ENCODE results near the gene OCEL1.

DNA sequence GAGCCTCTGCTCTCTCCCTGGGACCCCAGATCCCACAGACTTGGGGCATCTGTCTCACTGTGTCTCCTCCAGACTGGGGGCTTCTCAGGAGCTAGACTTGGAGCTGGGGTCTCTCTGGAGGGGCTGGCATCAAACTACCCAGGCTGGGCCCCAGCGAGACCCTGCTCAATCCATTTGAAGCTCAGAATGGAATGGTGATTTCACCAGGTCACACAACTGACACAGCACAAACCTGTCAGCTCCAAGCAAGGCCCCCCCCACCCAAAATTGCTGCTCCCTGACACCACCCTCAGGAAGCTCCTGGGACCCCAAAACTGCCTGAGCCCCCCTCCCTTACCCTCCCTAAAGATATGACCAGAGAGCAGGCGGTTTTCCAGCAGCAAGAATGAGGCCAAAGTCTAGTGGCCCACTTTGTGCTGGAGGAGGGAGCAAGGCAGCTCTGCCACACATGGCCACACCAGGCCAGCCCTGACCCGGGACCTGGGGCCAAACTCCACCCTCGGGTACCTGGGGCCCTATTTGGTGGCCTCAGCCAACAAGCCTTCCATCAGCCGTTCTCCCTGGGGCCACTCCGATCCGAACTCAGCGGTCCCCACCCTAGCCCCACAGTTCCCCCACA, 17.3 kb downstream of the OCEL1 start:
- TF ChIP-seq, protein P1, sequence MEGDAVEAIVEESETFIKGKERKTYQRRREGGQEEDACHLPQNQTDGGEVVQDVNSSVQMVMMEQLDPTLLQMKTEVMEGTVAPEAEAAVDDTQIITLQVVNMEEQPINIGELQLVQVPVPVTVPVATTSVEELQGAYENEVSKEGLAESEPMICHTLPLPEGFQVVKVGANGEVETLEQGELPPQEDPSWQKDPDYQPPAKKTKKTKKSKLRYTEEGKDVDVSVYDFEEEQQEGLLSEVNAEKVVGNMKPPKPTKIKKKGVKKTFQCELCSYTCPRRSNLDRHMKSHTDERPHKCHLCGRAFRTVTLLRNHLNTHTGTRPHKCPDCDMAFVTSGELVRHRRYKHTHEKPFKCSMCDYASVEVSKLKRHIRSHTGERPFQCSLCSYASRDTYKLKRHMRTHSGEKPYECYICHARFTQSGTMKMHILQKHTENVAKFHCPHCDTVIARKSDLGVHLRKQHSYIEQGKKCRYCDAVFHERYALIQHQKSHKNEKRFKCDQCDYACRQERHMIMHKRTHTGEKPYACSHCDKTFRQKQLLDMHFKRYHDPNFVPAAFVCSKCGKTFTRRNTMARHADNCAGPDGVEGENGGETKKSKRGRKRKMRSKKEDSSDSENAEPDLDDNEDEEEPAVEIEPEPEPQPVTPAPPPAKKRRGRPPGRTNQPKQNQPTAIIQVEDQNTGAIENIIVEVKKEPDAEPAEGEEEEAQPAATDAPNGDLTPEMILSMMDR (IDR thresholded peaks at IDR 0.05) = no peak
- TF ChIP-seq EZH2 (IDR thresholded peaks at IDR 0.05; ENCODE audit: borderline replicate concordance, insufficient read depth, low read depth, low read length, poor library complexity, severe bottlenecking) = no peak

All from B cell (primary cell).